NCI-H345 (cell line): ENCODE data around the gene C1QTNF6.

ENCODE experiments used
- DNase-seq: peaks from one replicate; lab custom pipeline; 2025; lab: John Stamatoyannopoulos, UW

The C1QTNF6 gene

DNA sequence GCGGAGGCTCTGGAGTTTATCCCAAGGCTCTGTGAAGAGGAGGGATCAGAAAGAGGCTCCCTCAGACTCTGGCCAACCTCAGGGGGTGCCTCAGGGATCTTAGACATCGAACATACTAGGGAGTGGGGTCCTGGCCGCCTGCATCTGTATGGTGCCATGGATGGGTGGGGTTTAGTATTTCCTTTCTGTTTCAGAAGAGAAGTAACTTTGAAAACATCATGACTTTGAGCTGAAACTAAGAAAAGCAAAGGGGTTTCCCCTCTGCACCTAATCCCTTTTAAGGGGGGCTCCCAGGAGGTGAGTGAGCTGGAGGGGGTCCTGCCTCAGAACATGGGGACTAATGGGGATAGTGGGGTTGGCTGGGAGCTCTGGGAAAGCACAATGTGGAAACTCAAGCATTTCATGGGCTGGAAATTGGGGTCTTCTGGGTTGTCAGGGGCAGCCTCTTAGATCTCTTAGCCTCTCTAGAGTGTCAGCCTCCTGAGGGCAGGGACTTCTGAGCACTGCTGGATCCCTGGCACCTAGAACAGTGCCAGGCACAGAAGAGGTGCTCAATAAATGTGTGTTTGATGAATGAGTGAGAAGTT, 36.0 kb upstream of the C1QTNF6 start:
- no peak for DNase-seq

DNA sequence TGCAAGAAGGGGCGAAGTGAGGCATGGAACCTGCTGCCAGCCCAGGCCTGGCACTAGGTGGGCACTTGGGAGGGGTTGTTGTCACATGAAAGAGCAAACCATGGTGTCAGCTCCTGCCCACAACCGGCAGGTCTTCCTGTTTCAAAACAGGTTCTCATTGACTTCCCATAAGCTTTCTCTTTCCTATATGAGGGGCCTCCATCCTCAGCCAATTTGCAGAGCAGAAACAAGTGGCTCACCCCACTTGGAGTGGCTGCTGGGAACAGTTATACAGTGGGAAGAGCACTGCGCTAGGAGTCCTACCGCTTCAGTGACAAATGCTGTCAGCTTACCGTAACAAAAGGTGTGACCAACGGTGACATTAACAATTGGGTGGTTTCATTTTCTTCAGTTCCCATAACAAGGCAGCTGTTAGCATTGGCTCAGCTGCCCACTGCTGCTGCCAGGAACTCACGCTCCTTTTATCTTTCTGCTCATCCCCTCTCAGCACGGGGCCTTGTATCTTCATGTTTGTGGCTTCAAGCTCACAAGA, 34.5 kb upstream of the C1QTNF6 start:
- no peak for DNase-seq

DNA sequence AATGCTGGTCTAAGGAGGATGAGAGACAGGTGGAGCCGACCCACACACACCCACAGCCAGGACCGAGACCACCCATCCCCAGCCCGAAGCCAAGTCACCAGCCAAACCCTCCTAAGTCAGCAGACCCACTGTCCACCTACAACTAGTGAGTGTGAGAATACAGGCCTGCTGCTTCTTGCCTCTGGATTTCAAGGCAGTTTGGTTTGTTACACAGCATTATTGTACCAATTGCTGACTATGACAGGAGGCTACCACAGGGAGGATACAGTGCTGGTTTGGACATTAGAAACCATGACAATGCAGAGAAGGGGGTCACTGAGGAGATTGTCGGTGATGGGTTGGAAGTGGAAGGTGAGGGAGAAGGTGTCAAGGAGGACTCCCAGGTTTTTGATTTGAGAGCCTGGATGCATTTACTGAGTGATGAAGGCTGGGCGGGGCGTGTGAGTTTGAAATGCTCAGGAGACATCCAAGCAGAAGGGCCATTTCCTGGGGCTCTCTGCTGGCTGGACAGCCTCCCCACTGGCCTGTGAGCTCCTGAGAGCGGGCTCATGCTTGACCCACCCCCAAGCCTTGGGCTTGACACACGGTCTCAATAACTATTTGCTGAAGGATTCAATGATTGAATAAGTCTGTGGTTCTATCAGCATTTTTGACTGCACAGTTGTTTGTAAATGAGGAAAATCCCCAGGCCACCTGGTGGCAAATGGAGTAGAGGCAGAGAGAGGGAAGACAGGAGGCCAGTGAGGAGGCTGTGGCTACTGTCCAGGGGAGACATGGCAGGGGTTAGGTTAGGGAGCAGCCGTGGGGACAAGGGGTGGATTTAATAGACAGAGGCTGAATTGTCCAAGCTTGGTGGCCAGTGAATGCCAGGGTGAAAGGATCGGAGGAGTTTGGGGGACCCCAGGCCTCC, 33.6 kb upstream of the C1QTNF6 start:
- DNase-seq: no peak

DNA sequence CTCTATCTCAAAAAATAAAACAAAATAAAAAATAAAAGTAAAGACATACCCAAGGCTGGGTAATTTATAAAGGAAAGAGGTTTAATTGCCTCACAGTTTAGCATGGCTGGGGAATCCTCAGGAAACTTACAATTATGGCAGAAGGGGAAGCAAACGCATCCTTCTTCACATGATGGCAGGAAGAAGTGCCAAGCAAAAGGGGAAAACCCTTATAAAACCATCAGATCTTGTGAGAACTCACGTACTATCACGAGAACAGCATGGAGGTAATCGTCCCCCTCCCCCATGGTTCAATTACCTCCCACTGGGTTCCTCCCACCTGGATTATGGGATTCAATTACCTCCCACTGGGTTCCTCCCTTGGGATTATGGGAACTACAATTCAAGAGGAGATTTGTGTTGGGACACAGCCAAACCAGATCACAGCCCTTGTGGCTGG, 32.5 kb upstream of the C1QTNF6 start:
- DNase-seq: no peak

DNA sequence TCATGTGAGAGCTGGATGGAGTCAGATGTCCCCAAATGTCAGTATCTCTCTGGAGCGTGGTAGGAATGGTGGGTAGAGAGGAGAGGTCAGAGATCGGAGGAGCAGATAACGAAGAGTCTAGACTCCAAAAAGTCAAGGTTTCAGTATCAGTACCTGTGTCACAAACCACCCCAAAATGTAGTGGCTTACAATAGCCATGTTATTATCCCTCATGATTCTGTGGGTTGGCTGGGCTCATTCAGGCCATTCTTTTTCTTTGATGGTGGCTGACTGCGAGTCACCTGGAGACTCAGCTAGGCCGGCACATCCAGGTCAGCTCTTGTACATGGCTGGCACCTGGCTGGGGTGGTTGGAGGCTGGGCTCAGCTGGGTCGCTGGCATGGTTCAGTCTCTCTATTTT, 31.5 kb upstream of the C1QTNF6 start:
- no peak for DNase-seq

DNA sequence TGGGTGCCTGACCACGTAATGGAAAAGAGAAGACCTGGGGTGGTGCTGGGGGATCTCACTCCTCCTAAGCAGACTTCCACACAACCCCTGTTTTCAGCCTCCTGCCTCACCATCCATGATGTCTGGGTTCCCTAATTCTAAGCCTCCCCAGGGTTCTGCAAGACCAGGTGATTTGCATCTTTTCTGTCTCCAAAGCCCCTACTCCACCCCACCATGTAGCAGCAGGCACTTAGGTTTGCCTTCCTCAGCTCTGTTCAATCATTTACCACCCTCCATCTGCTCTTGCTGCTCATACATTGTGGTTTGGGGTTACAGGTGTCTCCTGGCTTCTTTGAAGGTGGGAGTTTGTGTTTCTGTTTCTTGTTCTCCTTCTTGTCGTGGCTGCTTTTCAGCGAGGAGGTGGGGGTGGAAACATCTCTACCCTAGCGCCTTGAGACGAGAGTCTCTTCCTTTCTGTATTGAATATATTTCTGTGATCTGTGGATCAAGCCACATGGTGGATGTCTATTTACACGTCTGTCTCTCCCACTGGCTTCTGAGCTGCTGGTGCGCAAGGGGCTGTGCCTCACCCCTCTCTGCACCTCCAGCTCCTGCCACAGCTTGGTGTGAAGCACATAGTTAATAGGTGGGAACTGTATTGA, 30.8 kb upstream of the C1QTNF6 start:
- DNase-seq: no peak

DNA sequence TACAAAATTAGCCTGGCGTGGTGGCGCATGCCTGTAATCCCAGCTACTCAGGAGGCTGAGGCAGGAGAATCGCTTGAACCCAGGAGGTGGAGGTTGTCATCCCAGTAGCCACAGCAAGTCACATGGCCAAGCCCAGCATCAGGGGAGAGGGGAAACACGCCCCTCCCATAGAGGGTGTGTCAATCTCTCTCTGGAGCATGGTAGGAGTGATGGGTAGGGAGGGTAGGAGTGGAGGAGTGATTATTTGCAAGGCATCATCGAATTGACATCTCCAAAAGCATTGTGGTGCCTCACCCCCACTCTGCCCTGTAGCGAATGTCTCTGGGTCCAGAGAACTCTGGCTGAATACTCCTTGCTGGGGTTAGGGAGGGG, 30.3 kb upstream of the C1QTNF6 start:
- DNase-seq: no peak

DNA sequence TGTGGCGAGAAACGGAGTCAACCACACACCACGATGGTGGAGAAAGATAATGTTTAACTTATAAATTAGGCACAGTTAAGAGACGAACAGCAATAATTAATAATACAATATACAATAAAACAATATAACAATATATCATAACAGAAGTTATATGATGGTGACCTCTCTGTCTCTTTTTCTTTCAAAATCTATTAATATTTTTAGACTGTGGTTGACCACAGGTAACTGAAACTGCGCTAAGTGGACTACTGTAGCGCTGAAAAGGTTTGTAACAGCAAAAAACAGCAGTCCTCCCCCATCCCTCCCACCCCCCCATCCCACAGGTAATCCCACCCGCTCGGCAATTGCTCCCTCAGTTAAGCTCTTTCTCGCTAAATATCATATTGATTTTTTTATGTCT, 27.8 kb upstream of the C1QTNF6 start:
- DNase-seq: no peak

DNA sequence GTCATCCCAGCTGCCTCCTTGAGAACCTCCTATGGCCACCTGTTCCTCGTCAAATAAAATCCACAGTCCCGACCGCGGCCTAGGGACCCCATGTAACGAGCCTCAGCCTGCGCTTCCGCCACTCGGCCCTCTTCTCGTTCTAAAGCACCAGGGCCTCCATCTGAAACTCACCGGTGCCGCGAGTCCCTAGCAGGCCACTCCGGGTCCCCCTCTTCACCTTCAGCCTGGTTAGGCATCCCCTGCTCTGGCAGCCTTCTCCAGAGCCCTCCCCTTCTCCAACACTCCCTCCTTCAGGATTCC, 26.6 kb upstream of the C1QTNF6 start:
- DNase-seq: no peak

DNA sequence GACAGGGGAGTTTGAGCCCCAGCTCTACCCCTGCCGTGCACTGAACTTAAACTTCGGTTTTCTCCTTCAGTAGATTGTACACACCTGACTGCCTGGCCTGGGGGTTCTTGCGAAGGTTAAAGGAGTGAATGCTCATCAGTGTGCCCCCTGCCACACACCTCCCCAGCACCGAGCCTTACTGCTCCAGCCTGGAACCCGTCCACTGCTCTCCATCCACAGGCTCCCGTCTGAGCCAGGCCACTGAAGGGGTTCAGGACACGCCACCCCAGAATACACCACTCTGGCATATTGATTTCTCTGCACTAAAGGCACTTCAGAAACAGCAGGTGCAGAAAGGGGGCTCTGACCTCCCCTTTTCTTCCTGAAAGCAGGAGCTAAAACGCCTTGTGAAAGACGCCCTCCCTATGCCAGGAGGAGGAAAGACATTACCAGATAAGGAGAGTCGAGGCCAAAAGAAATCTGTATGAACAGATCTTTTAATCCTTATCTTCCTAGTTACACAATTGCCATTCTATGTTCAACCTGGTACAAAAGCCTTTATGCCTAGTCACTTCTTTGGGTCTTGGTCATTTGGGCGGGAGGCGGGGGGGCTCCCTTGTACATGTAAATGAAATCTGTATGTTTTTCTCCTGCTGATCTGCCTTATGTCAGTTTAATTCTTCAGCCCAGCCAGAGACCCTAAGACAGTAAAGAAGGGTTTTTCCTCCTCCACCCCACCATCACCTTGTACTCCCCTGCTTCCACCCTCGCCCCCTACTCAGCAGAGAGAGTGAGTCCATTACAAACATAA, 26.1 kb upstream of the C1QTNF6 start:
- DNase-seq: no peak

DNA sequence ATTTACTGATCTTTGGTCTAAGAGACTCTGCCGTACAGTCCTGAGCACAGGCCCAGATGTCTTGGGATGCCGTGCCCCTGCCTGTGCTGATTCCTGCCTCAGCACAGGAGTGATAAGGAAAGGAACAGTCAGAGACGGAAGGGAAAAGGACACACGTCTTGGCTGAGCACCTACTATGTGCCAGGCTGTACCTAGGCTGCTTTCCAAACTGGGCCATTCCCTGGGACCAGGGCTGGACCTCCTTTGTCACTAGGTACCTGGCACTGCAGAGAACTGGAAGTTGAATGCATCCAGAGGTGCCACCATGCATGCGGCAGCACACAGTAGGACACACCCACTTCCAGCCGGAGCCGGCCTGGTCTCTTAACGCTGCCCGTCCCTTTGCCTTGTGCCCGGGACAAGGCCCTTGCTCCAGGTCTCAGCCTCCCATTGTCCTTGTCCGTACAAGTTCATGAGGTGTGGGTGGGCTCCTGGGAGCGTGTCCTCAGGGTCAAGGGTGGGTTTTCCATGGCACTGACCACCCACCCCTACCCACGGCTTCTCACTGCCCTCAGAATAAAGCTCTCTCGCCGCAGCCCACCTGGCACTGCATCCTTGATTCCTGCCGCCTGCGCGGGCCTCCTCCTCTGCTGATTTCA, 25.3 kb upstream of the C1QTNF6 start:
- no peak for DNase-seq

DNA sequence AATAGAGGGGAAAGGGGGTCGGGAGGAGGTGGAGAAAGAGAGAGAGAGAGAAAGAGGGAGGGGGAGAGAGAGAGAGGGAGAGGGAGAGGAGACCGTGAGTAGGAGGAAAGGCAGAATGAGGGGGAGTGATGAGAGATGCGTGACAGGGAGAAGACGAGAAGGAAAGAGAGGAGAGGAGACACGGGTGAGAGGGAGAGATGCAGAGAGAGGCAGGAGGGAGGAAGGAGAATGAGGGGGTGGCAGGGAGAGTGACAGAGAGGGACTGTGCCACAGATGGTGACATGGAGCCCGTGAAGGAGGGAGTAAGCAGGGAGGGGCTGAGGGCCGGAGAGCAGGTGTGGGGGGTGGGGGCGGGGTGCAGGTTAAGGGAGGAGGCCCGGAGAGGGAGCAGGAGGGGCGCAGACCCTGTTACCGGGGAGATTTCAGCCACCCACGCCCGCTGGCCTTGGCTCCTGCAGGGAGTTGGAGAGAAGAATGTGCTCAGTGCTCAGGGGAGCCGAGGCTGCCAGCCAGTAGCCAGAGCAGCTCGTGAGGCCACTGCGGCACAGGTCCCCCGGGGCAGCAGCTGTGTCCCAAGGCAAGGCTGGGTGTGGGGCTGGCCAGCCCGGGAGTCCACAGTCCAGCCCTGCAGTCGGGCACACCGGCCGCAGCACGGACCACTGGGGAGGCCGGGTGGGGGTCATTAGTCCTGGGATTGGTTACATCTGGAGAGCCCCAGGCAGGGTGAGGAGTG, 24.3 kb upstream of the C1QTNF6 start, which contains the start of gene SSTR3:
SSTR3 (minus strand) TSS at position 304 of the 733 bp plus-strand sequence. CDS start 4,674 bp downstream, outside the sequence.
- no peak for DNase-seq

DNA sequence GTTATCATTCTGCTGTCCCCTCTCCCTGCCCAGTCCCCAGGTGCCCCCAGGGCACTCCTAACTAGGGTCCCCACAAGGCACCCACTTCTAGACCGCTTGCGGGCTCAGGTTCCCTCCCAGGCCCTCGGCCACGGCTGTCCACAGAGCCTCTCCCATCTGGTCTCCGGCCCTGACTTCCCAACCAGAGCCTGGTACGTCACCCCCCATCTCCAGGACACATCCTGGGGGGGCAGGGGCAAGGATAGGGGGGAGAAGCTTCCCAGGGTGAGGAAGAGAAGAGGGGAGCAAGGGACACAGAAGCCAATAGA, 23.8 kb upstream of the C1QTNF6 start:
- DNase-seq: no peak

DNA sequence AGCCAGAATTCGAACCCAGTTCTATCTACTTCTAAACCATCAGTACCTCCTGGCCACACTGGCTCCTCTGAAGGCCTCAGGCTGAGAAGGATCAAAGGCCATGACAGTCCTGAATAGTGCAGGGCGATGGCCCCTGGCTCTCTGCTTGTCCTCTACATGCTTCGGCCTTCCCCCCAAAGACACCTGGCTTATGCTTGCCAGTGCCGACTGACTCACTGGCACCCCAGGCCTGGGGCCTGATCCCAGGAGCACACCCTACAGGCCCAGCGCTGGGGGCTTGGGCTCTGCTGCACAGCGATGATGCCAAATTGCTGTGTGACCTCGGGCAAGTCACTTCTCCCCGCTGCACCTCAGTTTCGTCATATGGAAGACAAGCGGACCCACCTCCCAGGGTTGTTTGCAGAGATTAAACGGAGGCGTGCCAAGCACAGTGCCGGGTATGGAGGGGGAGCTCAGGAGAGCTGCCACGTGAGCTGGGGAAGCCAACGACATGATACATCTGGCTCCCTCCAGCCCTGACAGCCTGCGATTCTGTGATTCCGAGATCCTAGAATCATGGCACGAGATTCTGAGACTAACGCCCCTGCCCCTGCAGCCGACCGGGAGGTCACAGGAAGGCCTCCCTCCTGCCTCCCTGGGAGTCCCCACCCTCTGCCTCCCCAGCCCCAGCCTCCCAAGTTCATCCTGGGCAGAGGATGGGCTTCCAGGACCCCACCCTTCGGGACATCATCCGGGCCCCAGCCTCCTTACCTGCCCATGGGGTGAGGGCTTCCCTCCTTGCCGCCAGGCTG, 23.2 kb upstream of the C1QTNF6 start:
- no peak for DNase-seq

DNA sequence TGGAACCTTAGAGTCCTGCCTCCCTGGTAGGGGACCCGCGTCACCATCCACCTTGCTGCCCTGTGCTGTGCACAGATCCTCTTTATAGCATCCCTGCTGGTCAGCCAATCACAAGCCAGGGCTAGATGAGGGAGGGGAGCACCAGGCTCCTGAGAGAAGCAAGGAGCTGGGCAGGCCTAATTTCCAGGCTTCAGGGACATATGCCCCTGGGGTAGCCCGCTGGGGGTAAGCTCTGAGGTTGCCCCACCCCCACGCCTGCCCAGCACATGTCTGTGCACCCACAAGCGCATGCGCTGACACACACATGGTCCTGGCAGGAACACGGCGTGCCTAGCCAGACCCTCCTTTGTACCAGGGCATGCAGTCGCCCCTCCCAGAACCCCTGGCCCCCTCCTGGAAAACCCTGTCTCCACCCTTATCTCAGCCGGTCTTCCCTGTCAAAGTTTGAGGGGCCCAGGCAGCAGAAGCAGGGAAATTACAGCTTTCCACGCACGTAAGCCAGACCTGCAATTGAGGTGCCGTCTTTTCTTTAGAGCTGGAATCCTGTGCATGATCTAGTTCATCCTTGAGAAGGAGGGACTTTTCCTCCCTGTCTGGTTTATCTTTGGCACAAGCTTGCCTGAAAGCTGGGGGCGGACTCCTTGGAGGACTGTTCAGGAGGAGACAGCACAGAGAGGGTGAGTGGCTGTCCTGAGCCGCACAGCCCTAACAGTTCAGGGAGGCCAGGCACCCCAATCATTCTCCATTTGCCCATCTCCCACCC, 22.2 kb upstream of the C1QTNF6 start:
- no peak for DNase-seq

DNA sequence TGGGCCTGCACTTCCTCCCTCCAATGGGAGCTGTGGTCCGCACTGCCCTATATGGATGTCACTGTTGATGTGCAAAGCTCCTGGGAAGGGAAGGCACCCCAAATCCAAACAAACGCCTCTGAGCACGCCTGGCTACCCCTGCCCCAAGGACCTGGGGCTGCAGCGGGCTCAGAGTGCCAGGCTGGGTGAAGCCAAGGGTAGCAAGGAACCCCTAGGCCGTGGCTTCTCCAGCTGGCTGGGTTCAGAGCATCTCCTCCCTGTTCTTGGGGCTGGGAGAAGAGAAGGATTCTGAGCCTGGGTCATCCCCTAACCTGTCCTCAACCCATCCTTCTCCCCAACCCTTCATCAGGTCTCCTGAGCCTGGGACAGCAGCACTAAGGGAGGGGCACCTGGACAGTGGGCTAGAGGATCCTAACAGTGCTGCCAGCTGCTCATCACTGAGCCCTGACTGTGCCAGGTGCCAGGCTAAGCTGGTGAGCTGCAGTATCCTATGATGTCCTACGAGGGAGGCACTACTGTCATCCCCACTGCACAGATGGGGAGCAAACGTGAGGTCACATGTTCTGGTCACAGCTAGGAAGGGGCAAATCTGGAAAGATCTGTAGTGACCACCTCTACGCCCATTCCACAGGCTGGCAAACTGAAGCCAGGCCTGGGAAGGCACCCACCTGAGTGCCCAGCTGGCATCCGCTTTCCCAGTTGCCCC, 21.2 kb upstream of the C1QTNF6 start:
- DNase-seq: no peak

DNA sequence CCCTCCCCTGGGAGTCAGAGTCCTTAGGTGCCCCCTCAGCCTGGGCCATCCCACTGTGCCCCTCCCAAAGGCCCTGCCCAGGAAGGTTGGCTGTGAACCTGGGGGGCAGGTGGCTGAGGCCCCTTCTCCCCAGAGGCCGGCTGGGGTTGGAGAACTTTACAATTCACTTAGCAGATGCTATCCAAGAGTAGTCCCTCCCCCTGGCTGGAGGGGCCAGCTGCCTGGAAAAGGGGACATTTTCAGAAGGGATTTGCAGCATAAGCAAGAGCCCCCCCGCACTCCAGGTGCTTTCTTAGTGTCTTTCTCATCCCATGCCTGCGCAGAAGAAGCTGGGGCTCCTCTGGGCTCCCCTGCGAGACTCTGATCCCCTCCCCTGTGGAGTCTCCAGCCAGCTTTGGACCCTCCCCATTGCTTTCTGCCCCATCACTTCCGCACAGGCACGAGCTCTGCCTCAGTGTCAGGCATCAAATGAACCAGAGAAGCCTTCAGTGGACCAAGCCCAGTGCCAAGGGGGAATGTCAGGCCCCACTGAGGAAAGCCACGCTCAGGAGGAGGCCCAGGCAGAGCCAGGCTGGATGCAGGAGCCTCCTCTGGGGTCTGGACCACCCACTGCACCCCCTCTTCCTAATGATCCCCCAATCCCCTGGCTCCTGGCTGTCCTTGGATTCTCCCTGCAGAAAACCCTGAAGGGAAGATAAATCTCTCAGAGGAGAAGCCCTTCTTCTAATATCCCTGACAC, 20.5 kb upstream of the C1QTNF6 start:
- DNase-seq: no peak

DNA sequence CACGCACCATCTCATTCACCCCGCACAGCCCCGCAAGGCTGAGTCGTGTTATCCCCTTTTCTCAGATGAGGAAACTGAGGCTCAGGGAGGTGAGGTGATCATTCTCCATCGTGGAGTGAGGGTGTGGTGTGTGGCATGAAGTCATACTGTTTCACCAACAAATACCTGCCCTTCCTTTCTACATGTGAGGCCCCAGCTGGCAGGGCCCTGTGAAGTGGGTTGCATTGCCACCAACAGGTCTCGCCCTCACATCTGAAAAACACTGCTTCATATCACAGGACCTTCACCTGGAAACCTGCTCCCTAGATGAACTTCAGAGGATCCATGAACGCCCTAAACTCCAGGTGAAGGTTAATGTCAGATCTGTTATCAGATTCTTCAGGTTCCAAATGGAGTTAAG, 19.9 kb upstream of the C1QTNF6 start:
- DNase-seq: no peak
